OCI-M1 (cell line): ENCODE data around the gene GDPD2.
"Not testable (repeated sequence)": the region's sequence is repeated elsewhere in the genome, so short reads cannot be mapped to it uniquely, and the experiment has no call there.

ENCODE experiments used
- DNase-seq: peaks from one replicate; lab custom pipeline; 2025; lab: John Stamatoyannopoulos, UW

The GDPD2 gene

DNA sequence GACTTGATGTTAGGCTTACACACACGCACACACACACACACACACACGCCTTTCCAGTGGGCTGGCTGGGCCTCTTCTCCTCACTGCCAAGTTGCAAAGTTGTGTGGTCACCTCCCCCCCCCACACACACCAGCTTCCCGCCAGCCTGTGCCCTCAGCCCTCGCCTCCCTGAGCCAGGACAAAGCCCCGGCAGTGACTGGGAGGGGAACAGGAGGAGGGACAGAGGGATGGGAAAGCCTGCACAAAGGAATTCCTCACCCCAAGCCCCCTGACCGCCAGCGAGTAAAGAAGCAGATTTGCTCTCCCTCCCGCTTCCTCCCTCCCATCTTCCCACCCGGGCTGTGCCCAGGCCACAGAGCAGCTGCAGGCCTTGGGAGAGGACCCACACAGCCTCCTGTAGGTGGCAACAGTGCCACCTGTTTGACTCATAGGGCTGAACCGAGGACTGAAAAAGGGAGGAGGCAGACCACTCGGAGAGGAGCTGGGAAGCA is at the start of gene GDPD2:
TSS of gene GDPD2 (plus strand) at position 464 of the 491 bp plus-strand sequence. CDS start 1,671 bp downstream, outside the sequence.
- peak; percentile 6 for DNase-seq

DNA sequence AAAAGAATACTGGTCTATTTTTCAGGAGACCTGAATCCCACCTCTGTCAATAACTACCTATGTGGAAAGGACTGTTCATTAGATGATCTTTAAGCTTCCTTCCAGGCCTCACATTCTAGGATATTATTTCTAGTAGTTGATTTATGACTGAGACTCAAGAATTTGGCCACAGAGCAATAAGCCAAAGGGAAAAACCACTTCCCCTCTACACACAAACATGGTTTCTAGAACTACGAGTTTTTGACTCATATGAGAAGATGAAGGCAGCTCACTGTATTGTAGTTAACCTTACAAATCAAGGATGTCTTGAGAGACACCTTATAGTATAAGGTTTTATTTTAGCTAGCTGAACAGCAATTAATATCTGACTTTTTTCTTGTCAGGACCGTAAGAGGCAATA is 36.9 kb upstream of the GDPD2 start:
- DNase-seq, result no peak

GRCh38 chrX:70398899-70399298 is 24.2 kb upstream of the GDPD2 start:
- DNase-seq, result no peak

DNA sequence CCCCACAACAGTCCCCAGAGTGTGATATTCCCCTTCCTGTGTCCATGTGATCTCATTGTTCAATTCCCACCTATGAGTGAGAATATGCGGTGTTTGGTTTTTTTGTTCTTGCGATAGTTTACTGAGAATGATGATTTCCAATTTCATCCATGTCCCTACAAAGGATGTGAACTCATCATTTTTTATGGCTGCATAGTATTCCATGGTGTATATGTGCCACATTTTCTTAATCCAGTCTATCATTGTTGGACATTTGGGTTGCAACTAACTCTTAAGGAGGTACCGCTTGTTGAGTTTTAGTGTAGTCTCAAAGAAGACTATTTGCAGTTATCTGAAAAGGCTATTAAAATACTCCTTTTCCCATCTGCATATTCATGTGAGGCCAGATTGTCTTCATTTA is 22.9 kb upstream of the GDPD2 start:
- DNase-seq, result not testable (repeated sequence)

DNA sequence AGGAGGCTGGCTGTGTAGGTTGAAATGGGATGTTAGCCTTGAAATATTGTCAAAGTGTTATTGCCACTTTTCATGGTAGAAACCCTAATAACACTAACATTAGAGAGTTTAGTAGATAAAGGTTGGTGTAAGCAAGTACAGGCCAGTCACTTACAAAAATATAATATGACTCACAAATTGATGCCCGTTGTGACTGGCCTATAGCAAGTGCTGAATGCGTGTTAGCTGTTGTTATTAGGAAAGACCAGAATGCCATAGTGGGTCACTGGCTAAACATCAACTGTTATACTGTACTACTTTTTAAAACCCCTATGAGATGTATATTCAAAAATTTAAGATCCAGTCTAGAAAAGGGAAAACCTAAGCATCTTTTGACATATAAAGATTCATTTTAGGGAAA is 20.4 kb upstream of the GDPD2 start:
- DNase-seq, result no peak

DNA sequence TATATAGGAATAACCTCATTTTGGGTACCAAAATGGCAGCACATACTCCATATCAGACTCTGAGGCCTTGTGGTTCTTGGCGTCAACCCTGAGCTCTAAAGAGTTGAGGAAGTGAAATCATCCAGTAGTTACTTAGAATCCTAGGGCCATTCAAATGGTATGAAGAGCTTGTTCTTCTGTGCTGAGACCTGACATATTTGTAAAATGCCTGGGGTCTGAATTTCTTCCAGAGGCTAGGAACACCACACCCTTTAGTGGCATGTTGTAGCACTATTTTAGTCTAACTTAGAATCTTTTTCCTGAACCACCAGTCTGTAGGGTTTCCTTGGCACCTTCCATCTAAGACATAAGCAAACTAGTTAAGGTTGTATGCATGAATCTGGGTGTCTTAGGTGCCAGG is 18.1 kb upstream of the GDPD2 start:
- DNase-seq, result no peak

DNA sequence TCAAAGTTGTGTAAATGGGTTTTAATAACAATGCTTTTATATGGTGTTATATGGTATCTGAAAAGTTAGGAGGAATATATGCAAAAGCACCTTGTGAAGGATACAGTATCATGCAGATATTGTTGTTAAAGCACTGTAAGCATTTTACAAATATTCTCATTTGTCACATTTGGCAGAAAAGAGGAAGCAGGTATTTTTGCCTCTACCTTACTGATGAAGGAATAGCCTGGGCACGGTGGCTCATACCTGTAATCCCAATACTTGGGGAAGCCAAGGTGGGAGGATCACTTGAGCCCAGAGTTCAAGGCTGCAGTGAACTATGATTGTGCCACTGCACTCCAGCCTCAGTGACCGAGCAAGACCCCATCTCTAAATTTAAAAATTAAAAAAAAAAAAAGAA is 12.2 kb upstream of the GDPD2 start:
- no peak for DNase-seq

DNA sequence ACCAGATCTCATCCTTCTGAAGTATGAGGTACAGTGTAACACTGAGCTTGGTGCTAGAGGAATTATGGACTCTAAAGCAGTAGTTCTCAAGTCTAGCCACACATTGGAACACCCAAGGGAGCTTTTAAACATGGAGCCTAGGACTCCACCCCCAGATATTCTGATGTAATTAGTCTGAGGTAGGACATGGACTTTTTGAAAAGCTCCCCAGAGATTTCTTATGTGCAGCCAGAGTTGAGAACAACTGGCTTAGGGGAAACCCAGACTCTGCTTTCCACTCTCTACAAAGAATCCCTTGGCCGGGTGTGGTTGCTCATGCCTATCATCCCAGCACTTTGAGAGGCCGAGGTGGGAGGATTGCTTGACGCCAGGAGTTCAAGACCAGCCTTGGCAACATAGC is 11.6 kb upstream of the GDPD2 start:
- DNase-seq, result no peak

- DNase-seq, result no peak
Observed at GRCh38 chrX:70421618-70422017, 1.5 kb upstream of the GDPD2 start.

- no peak for DNase-seq
Observed at GRCh38 chrX:70423936-70424675, 992 bp downstream of the GDPD2 start.

DNA sequence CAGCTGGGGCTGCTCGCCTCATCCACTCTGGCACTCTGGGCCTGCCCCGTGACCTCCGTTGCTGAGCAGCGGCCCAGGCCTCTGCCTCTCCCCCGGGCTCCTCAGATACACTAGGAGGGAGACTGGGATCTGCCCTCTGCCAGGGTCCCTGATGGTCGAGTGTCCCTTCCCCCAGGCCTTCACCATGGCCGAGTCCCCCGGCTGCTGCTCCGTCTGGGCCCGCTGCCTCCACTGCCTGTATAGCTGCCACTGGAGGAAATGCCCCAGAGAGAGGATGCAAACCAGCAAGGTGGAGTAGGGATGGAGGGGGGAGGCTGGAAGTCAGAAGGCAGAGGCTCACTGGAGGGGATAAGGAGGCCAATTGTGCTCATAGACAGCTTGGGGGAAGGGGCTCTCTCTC is 1.7 kb downstream of the GDPD2 start:
- no peak for DNase-seq

GRCh38 chrX:70426286-70427278 is 3.5 kb downstream of the GDPD2 start:
- no peak for DNase-seq

DNA sequence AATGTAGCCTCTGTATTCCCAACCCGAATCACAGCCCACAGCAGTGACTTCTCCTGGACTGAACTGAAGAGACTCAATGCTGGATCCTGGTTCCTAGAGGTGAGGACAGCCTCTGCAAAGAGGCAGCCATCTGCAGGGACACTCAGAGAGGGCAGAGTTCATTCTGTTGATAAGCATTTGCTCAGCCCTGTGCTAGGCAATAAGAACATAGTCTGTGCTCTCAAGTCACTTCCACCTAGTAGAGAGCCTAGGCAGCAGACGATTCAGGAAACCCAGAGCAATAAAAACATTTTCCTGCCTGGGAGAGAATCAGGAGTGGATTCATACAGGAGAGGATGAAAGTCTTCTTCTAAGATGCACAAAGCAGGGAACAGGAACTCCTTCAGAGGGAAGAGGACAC is 4.3 kb downstream of the GDPD2 start:
- DNase-seq, result no peak

DNA sequence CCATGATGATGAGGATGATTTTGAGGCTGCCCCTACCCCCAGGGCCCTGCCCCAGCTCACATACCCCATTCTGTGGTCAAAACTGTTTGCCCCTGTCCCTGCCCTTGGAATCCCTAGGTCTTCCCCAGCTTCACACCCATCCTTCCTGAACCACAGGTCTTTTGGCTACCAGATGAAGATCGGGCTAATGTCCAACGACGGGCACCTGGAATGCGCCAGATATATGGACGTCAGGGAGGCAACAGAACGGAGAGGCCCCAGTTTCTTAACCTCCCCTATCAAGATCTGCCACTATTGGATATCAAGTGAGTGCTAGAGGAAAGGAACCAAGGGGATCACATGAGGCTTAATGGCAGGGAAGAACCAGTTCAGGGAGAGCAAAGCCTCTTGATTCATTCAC is 6.6 kb downstream of the GDPD2 start:
- DNase-seq, result no peak

DNA sequence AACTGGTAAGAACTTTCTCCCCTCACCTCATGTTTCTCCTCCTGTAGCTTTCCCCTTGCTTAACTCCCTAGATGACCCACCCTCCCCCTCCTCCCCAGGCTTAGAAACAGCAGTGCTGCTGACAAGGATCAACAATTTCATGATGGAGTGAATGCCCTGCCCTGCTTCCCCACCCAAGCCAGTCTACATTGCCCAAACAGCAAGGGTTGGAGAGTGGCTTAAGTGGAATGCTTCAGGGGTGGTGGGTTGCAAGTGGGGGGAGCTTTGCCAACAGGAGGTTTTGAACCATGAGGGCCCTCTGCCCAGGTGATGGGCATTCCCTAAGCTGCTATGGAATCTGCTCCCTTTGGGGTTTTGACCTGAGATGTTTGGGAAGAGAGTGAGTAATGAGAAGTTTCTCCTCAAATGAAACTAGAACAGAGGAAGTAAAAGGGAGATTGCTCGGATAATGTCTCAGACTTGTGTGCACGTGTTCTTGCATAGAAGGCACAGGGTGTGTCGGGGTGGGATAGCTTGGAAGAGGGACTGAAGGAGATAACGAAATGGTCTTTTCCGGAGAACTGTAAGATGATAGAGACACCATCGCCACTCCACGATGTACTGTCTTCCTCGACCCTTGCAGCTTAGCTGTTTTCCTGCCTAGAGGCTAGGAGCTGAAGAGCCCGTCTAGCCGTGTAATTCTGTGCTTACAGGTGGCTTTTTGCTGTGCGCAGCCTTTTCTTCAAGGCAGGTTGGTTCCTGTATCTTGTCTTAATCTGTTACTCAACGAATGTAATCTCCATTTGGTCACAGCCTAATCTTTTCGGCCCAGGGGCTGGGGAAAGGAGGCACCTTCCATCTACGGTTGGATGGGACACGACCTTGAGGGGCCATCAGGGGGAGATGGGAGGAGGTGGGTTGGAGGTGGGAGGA is 10.1 kb downstream of the GDPD2 start:
- DNase-seq, result peak; percentile 32

- peak; percentile 75 for DNase-seq
Observed at GRCh38 chrX:70433848-70434351, 10.8 kb downstream of the GDPD2 start.

GRCh38 chrX:70434352-70434866 is 11.3 kb downstream of the GDPD2 start:
- peak; percentile 81 for DNase-seq

- no peak for DNase-seq
Observed at GRCh38 chrX:70434914-70435586, 11.9 kb downstream of the GDPD2 start.

GRCh38 chrX:70436343-70436742 is 13.2 kb downstream of the GDPD2 start:
- peak; percentile 20 for DNase-seq

DNA sequence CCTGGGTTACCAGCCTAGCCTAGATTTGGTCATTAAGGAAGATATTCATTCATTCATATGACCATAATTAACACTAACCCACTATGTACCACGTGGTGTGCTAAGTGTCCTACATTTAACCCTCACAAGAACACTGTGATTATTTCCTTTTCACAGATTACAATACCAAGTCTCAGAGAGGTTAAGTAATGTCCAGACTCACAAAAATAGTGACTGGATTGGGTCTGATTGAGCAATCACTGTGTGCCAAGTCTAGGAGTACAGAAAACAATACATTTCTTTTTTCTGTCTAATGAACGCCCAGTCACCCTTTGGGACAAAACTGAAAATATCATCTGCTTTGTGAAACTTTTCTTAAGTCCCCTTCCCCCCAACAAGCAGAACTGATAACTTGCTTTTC is 13.9 kb downstream of the GDPD2 start:
- DNase-seq, result no peak
